Measurements from ENCODE around the gene MRPL9.
"Not testable (repeated sequence)": the region's sequence is repeated elsewhere in the genome, so short reads cannot be mapped to it uniquely, and the experiment has no call there.

MRPL9 gene

DNA sequence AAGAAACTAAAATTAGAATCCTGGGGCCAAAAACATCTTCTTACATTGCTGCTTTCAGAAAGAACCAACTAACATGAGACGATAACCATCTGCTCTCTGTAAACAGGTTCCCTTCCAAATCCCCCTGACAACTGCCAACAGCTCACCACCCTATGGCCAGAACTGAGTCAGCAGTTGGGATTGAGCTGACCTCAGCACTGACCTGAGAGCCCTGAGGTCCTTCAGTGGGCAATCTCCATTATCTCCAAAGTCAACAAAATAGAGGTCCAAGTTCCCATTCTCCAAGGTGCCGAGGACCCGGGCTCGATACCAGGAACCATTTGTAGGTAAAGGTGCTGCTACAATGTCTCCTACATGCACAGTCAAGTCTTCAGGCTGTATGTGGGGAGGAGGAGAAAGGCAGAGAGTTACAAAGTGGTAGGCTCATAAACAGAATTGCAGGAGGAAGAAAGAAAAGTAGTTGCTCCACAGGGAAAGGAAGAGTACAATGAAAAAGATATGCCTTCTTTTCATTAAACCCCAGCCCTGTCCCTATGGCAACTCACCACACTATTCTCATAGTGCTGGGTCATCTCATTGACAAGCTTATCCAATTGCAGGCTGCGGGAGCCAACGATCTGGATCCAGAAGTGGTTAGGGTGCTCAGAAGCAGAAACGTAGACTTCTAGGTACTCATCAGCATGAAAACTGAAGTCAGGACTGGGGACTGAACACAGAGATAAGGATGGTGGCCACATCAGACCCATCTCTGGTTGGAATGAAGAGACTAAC lies 12.8 kb upstream of the MRPL9 start:
- DNase-seq (ENCODE audit: low spot score) = no peak
- in situ Hi-C loops (cut with MboI; ENCODE audit: low pct_unique_long_range_greater_than_20kb, low sequenced_read_pairs, unreplicated experiment) = no loop called here
- TF ChIP-seq, protein P1, sequence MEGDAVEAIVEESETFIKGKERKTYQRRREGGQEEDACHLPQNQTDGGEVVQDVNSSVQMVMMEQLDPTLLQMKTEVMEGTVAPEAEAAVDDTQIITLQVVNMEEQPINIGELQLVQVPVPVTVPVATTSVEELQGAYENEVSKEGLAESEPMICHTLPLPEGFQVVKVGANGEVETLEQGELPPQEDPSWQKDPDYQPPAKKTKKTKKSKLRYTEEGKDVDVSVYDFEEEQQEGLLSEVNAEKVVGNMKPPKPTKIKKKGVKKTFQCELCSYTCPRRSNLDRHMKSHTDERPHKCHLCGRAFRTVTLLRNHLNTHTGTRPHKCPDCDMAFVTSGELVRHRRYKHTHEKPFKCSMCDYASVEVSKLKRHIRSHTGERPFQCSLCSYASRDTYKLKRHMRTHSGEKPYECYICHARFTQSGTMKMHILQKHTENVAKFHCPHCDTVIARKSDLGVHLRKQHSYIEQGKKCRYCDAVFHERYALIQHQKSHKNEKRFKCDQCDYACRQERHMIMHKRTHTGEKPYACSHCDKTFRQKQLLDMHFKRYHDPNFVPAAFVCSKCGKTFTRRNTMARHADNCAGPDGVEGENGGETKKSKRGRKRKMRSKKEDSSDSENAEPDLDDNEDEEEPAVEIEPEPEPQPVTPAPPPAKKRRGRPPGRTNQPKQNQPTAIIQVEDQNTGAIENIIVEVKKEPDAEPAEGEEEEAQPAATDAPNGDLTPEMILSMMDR (IDR thresholded peaks at IDR 0.05; ENCODE audit: extremely low read depth, insufficient read depth, missing control alignments) = no peak

DNA sequence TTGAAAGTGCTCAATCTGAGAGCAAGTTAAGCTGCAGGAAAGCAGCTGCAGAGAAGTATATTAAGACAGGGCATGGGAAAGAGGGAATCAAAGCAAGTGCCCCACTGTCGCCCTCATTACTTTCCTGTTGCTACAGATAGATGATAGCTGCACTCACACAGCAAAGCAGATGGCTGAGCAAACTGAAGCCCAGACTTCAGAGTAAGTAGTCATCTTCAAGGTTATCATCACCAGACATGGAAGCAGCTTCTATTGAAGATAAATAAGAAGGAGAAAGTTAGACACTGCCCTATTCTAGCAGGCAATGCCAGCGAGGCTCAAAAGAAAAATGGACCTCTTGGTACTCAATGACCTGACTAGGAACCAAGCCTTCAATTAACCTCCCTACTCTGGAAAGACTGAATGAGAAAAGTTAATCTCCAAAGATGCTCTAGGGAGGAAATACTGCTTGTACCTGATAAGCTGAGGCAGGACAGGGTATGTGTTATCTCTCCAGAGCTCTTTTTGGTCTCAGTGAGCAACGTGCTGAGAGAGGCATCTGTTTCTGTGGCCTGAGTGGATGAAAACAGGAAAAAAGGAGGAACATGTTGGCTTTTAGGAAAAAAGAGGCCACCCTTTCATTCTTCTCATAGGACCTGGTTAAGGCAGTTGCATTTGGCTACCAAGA lies 11.1 kb upstream of the MRPL9 start:
- in situ Hi-C loops (cut with MboI; ENCODE audit: low pct_unique_long_range_greater_than_20kb, low sequenced_read_pairs, unreplicated experiment) = no loop called here
- no peak for DNase-seq (ENCODE audit: low spot score)
- TF ChIP-seq, protein P1 (IDR thresholded peaks at IDR 0.05; ENCODE audit: extremely low read depth, insufficient read depth, missing control alignments) = no peak

DNA sequence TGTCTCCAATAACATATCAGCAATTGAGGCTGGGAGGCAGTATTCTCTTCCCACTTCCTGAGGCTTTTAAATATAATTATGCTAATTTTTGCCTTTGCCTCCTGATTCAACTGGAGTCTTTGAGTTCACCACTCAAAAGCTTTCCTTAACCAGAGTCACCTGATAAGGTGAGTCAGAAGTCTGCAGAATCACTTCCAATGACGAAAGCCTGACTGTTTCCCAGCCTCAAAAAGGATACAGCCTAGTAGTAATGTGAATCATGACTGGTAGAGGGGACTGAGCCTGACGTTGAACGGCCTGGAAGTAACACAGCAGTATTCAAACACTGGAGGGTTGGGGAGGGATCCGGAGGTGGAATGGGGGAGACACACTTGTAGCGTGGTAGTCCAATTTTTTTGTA lies 10.4 kb upstream of the MRPL9 start:
- in situ Hi-C loops (cut with MboI; ENCODE audit: low pct_unique_long_range_greater_than_20kb, low sequenced_read_pairs, unreplicated experiment) = no loop called here
- TF ChIP-seq, protein P1 (IDR thresholded peaks at IDR 0.05; ENCODE audit: extremely low read depth, insufficient read depth, missing control alignments) = no peak
- no peak for DNase-seq (ENCODE audit: low spot score)

DNA sequence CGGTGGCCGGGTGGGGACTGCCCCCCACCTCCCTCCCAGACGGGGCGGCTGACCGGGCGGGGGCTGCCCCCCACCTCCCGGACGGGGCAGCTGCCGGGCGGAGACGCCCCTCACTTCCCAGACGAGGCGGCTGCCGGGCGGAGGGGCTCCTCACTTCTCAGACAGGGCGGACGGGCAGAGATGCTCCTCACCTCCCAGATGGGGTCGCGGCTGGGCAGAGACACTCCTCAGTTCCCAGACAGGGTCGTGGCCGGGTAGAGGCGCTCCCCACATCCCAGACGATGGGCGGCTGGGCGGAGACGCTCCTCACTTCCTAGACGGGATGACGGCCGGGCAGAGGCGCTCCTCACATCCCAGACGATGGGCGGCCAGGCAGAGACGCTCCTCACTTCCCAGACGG lies 6.0 kb upstream of the MRPL9 start:
- in situ Hi-C loops (cut with MboI; ENCODE audit: low pct_unique_long_range_greater_than_20kb, low sequenced_read_pairs, unreplicated experiment) = not testable (repeated sequence)

DNA sequence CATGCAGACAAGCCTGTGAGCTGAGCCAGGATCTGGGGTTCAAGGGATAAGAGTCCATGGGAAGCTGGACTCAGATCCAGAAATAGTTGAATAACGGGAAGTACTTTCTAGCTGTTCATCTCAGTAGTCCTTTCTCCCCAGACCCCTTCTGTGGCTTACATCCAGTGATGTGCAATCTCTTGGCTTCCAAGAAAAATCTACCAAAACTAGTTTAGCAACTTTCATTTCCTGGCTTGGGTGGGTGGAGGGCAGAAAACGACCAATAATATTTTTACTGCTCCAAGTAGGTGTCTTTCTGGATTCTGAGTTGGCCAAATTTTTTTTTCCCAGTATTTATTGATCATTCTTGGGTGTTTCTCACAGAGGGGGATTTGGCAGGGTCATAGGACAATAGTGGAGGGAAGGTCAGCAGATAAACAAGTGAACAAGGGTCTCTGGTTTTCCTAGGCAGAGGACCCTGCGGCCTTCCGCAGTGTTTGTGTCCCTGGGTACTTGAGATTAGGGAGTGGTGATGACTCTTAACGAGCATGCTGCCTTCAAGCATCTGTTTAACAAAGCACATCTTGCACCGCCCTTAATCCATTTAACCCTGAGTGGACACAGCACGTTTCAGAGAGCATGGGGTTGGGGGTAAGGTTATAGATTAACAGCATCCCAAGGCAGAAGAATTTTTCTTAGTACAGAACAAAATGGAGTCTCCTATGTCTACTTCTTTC lies 5.2 kb upstream of the MRPL9 start:
- in situ Hi-C loops (cut with MboI; ENCODE audit: low pct_unique_long_range_greater_than_20kb, low sequenced_read_pairs, unreplicated experiment); DNase-seq (ENCODE audit: low spot score): not testable (repeated sequence)

More for the DNA sequence above, 6.0 kb upstream of the MRPL9 start:
- DNase-seq (ENCODE audit: low spot score) = not testable (repeated sequence)

DNA sequence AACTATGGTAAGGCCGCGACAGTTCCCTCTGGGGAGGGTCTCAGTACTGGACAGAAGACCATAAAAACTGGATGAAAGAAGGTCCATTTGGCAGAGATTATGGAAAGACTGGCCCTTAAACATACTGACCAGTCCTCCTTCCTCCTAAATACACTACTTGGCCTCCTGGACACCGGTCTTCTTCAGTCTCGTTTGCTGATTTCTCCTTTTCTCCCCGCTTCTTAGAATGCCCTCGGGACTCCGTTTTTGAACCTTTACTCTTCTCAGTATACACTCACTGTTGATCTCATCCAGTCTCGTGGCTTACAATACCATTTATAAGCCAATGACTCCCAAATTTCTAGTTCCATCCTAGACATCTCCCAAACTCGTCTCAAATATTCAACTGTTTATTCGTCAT lies 694 bp upstream of the MRPL9 start:
- TF ChIP-seq, protein P1 (IDR thresholded peaks at IDR 0.05; ENCODE audit: extremely low read depth, insufficient read depth, missing control alignments) = no peak
- DNase-seq (ENCODE audit: low spot score) = no peak
- in situ Hi-C loops (cut with MboI; ENCODE audit: low pct_unique_long_range_greater_than_20kb, low sequenced_read_pairs, unreplicated experiment) = no loop called here

DNA sequence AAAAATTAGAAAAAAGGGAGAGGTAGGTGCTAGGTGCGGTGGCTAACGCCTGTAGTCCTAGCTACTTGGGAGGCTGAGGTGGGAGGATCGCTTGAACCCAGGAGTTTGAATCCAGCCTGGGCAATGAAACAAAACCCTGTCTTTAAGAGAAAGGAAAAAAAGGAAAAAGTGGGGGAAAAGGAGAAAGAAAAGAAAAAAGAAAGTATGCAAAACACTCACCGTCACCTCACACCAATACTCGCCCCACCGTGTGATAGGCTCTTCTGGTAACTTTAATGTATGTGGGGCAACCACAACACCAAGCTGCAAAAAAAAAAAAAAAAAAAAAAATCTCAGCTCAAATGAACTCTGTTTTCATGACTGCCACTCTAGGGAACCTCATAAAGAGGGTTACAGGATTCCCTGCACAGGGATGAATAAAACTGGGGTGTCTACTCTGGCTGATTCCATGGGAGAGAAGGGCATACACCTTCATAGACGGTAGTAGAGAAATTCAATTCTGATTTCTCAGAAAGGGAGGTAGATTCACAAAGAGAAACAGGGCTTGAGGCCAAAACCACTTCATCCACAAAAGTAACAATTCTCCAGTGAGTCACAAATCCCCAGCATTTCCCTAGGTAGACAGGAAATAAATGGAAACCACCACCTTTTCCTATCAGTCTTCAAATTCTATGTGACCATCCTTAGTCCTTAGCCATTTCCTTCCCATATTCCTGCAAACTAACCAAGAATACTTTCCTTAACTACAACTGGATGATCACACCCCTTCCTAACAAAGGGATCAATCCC lies 2.5 kb downstream of the MRPL9 start:
- DNase-seq (ENCODE audit: low spot score) = no peak
- TF ChIP-seq, protein P1 (IDR thresholded peaks at IDR 0.05; ENCODE audit: extremely low read depth, insufficient read depth, missing control alignments) = no peak
- in situ Hi-C loops (cut with MboI; ENCODE audit: low pct_unique_long_range_greater_than_20kb, low sequenced_read_pairs, unreplicated experiment) = no loop called here

All from GM13977 (cell line).